ENCODE measurements around the gene LRRC4C.
"Not testable (repeated sequence)": the region's sequence is repeated elsewhere in the genome, so short reads cannot be mapped to it uniquely, and the experiment has no call there.

GRCh38 chr11:40857754-40858153 is 601.7 kb downstream of the LRRC4C start:
- not testable (repeated sequence) for TF ChIP-seq EZH2, CTCF, EZH2phosphoT487 (IDR thresholded peaks at IDR 0.05)
